Stimulated activated effector memory CD8-positive, alpha-beta T cell treated with anti-CD3 and anti-CD28 coated beads, Interleukin-12 subunit alpha, Interleukin-12 subunit beta, amount 100 ng/mL, for 72 hours (primary cell): ENCODE data around the gene BRAT1.
"Not testable (repeated sequence)": the region's sequence is repeated elsewhere in the genome, so short reads cannot be mapped to it uniquely, and the experiment has no call there.

ENCODE experiments used
- ATAC-seq: fragments of 150-1000 bp; cut with Tn5 transposase; 2 replicates; pipeline ENCODE4 v1.10.0; 2021
- DNase-seq, 2 donors: peaks; one replicate each; pipeline ENCODE4 v3.0.0; 2021 to 2022; ENCODE audit warnings: low spot score in 2 of 2
- H3K27ac Mint-ChIP-seq: one replicate; pipeline ENCODE4 v1.8.0; 2022; ENCODE audit warnings: mild to moderate bottlenecking, mixed read lengths
- H3K36me3 Mint-ChIP-seq: one replicate; pipeline ENCODE4 v1.8.0; 2022; ENCODE audit warnings: mild to moderate bottlenecking, mixed read lengths
- H3K4me1 Mint-ChIP-seq: one replicate; pipeline ENCODE4 v1.8.0; 2022; ENCODE audit warnings: mixed read lengths
- H3K4me3 Mint-ChIP-seq: one replicate; pipeline ENCODE4 v1.8.0; 2022; ENCODE audit warnings: mild to moderate bottlenecking, mixed read lengths
- H3K9me3 Mint-ChIP-seq: one replicate; pipeline ENCODE4 v1.8.0; 2022; ENCODE audit warnings: mixed read lengths

The BRAT1 gene

GRCh38 chr7:2589941-2590340 lies 34.6 kb upstream of the BRAT1 start:
- H3K27ac Mint-ChIP-seq, H3K9me3 Mint-ChIP-seq, ATAC-seq, DNase-seq, H3K4me3 Mint-ChIP-seq, H3K4me1 Mint-ChIP-seq: not testable (repeated sequence)
- peaks cover 22% of the 10 kb centered on the region for H3K36me3 Mint-ChIP-seq

DNA sequence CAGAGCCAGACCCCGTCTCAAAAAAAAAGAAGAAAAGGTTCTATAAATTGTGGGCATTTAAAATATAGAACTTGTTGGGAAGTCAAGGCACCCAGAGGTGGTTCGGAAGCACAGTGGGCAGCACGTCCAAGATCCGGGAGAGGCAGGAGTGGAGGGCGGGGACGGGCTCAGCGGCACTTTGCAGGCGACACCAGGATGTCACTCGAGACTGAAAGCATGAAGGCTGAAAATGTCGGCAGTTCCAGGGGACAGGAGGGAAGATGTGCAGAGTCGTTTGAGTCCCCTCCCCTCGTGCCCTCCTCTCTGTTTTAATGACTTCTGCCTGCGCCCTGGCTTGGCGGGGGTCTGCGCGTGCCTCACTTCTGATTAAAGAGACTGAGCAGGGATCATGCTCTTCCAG lies 34.0 kb upstream of the BRAT1 start:
- Mint-ChIP-seq H3K9me3 (no peaks in the 10 kb centered on the region), H3K4me1 (no peaks in the 10 kb centered on the region), H3K27ac (no peak overlapping the region), H3K36me3 (peaks cover 19% of the 10 kb centered on the region), H3K4me3 (no peak overlapping the region)
- no peak for DNase-seq
- no peak for ATAC-seq

DNA sequence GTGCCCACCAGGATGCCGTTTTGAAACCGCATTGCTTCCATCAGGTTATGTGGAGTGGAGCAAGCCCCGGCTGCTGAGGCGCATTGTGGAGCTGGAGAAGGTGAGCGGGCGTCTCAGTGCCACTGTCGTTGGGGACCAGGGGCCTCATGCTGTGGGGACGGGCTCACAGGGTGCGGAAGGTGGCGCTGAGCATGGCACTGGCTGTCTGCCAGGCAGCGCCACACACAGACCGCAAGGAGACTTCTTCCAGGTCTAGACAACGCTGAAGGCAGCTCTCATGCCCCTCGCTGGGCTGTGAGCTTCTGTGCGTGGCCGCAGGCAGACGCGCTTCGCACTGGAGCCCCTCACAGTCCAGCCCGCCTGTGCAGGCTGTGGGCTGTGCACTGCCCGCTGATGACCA lies 32.5 kb upstream of the BRAT1 start:
- Mint-ChIP-seq H3K4me3 (no peak overlapping the region), H3K4me1 (no peaks in the 10 kb centered on the region), H3K36me3 (peaks cover 19% of the 10 kb centered on the region), H3K27ac (no peak overlapping the region), H3K9me3 (no peaks in the 10 kb centered on the region)
- no peak for DNase-seq
- no peak for ATAC-seq

- no peaks in the 10 kb centered on the region for H3K4me1 Mint-ChIP-seq
- DNase-seq: no peak
- no peak overlapping the region for H3K4me3 Mint-ChIP-seq
- no peak overlapping the region for H3K27ac Mint-ChIP-seq
- peaks cover 19% of the 10 kb centered on the region for H3K36me3 Mint-ChIP-seq
- H3K9me3 Mint-ChIP-seq: no peaks in the 10 kb centered on the region
- ATAC-seq: no peak
Observed at GRCh38 chr7:2587134-2587533, 31.8 kb upstream of the BRAT1 start.

DNA sequence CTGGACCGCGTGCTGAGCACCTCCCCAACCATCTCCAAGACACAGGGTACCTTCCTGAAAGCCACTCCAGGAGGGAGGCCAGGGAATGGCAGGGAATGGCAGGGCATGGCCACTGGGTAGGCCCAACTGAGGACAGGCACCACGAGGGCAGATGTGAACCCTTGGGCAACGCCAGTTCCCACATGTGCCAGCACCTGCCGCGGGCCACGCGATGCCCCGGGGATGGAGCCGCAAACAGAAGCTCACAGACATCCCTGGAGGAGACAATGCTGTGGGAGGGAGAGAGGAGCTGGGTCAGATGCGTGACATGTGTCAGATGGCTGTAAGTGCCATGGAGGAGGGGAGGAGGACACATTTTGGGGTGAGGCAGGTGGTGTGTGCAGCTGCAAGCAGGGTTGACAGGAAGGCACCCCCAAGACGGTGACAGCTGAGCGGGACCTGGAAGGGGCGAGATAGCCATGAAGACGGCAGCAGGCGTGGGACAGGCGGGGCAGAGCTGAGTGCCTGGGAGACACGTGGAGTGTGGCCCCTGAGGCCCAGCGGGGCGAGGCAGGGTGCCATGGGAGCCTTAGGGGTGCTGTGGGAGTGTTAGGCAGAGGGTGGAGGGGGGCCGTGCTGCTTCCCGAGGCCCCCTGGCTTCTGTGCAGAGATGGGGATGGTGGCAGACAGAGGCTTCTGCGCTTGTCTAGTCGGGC lies 31.1 kb upstream of the BRAT1 start:
- ATAC-seq (peak; percentile 11), DNase-seq (no peak)
- Mint-ChIP-seq H3K9me3 (no peaks in the 10 kb centered on the region), H3K27ac (no peak overlapping the region), H3K4me3 (no peak overlapping the region), H3K4me1 (no peaks in the 10 kb centered on the region), H3K36me3 (peaks cover 17% of the 10 kb centered on the region)

GRCh38 chr7:2585446-2585845 lies 30.1 kb upstream of the BRAT1 start:
- ATAC-seq (no peak), DNase-seq (no peak)
- Mint-ChIP-seq H3K9me3 (no peaks in the 10 kb centered on the region), H3K4me1 (no peaks in the 10 kb centered on the region), H3K4me3 (no peak overlapping the region), H3K36me3 (peaks cover 7% of the 10 kb centered on the region), H3K27ac (no peak overlapping the region)

GRCh38 chr7:2583798-2584580 lies 28.7 kb upstream of the BRAT1 start:
- H3K9me3 Mint-ChIP-seq: no peaks in the 10 kb centered on the region
- no peak overlapping the region for H3K27ac Mint-ChIP-seq
- ATAC-seq: no peak
- no peaks in the 10 kb centered on the region for H3K4me1 Mint-ChIP-seq
- H3K36me3 Mint-ChIP-seq: peaks cover 7% of the 10 kb centered on the region
- H3K4me3 Mint-ChIP-seq: no peak overlapping the region
- no peak for DNase-seq

GRCh38 chr7:2582006-2582735 lies 26.8 kb upstream of the BRAT1 start:
- ATAC-seq (no peak), DNase-seq (no peak)
- H3K36me3 Mint-ChIP-seq: peaks cover 7% of the 10 kb centered on the region

DNA sequence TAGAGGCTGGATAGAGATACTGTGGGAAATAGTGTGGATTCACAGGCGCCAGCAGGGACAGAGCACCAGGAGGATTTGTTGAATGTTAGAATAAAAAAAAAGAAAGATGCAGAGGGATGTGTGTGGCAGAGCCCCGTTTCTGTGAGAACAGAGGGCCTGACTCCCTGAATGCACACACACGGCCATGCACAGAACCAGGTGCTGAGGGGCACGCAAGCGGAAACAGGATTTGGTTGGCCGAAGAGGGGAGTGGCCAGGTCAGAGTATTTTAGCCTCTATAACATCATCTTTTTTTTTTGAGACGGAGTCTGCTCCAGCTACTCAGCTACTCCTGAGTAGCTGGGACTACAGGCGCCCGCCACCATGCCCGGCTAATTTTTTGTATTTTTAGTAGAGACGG lies 25.3 kb upstream of the BRAT1 start:
- H3K27ac Mint-ChIP-seq: no peak overlapping the region
- H3K9me3 Mint-ChIP-seq: no peaks in the 10 kb centered on the region
- H3K4me3 Mint-ChIP-seq: no peak overlapping the region
- ATAC-seq: no peak
- peaks cover 1% of the 10 kb centered on the region for H3K36me3 Mint-ChIP-seq
- no peaks in the 10 kb centered on the region for H3K4me1 Mint-ChIP-seq
- DNase-seq: no peak

More at GRCh38 chr7:2582006-2582735, 26.8 kb upstream of the BRAT1 start:
- H3K4me1 Mint-ChIP-seq: no peaks in the 10 kb centered on the region
- H3K27ac Mint-ChIP-seq: no peak overlapping the region
- no peaks in the 10 kb centered on the region for H3K9me3 Mint-ChIP-seq
- H3K4me3 Mint-ChIP-seq: no peak overlapping the region

DNA sequence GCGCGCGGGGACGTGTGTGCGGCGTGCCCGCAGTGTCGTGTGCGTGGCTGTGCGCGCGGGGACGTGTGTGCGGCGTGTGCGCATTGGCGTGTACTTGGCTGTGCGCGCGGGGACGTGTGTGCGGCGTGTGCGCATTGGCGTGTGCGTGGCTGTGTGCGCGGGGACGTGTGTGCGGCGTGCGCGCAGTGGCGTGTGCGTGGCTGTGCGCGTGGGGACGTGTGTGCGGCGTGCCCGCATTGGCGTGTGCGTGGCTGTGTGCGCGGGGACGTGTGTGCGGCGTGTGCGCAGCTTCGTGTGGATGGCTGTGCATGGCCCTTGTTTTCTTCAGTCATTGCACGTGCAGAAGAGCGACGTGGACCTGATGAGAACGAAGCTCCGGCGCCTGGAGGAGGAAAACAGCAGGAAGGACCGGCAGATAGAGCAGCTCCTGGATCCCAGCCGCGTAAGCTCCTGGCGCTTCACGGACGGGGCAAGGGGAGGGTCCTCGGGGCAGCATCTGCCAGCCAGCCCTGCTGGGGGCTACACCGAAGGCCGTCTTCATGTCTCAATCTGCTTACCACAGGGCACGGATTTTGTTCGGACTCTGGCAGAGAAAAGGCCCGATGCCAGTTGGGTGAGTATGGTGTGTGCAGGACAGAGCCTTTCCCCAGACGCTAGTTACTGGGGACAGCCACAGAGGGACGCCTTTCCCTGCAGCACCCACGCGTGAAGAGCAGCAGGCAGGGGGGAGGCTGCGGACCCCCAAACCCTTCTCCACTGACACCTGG lies 22.8 kb upstream of the BRAT1 start:
- no peak overlapping the region for H3K27ac Mint-ChIP-seq
- no peak for DNase-seq
- H3K36me3 Mint-ChIP-seq: peaks cover 2% of the 10 kb centered on the region
- ATAC-seq: no peak
- no peak overlapping the region for H3K4me3 Mint-ChIP-seq
- H3K9me3 Mint-ChIP-seq: no peaks in the 10 kb centered on the region
- no peaks in the 10 kb centered on the region for H3K4me1 Mint-ChIP-seq

- Mint-ChIP-seq H3K9me3 (no peaks in the 10 kb centered on the region), H3K4me3 (no peak overlapping the region), H3K4me1 (no peaks in the 10 kb centered on the region), H3K36me3 (peaks cover 6% of the 10 kb centered on the region), H3K27ac (no peak overlapping the region)
- ATAC-seq: no peak
- no peak for DNase-seq
Observed at GRCh38 chr7:2576742-2577491, 21.6 kb upstream of the BRAT1 start.

DNA sequence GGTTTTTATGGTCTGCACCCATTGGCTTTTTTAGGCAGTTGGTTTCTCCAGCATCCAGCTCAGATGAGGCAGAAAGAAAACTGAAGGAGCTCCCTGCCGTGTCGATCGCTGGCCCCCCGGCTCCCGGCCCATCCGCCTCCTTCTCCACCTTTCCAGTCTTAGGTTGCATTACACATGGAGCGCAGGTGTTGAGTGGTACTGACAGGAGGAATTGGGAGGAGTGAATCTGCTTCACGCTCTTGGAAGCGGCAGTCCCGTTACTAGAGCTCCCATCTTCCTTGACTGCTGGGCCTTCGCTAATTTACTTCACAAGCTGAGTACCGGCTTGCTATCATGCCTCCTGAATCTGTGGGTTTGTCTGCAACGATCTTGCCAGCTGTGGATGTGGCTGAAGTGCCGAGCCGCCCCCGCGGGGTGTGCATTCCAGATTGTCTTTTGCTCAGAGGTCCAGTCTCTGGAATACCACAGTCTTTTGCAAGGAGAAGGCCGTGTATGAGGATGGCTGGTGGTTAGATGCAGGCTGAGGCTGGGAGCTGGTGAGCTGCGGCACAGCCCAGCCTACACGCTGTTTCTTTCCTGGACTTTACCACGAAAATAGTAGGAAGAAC lies 20.5 kb upstream of the BRAT1 start:
- peak overlapping the region; percentile 40 for H3K27ac Mint-ChIP-seq

GRCh38 chr7:2575046-2575732 lies 19.9 kb upstream of the BRAT1 start:
- H3K36me3 Mint-ChIP-seq: peaks cover 6% of the 10 kb centered on the region
- peak overlapping the region; percentile 54 for H3K27ac Mint-ChIP-seq
- DNase-seq (no peak), ATAC-seq (no peak)
- no peak overlapping the region for H3K4me3 Mint-ChIP-seq
- H3K9me3 Mint-ChIP-seq: no peaks in the 10 kb centered on the region
- H3K4me1 Mint-ChIP-seq: no peaks in the 10 kb centered on the region

More for the DNA sequence above, 20.5 kb upstream of the BRAT1 start:
- Mint-ChIP-seq H3K4me1 (no peaks in the 10 kb centered on the region), H3K9me3 (no peaks in the 10 kb centered on the region), H3K4me3 (no peak overlapping the region), H3K36me3 (peaks cover 6% of the 10 kb centered on the region)
- ATAC-seq (no peak), DNase-seq (no peak)

DNA sequence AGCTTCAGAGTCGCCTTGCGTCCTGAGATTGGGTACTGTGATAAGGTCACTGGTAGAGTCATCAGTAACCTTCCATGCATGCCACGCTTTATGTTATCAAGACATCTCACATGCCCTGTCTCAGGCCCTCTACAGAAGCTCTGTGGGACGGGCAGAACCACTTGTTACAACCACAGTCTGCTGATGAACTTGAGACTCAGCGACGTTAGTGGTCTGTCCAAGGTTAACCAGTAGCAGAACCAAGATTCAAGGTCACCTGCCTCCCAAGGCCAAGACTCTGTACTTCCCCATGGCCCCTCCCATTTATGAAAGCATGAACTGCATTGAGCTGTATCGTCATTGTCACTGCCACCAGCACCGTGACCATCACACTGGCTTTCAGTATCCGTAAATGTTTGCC lies 18.4 kb upstream of the BRAT1 start:
- Mint-ChIP-seq H3K4me3 (no peak overlapping the region), H3K4me1 (no peaks in the 10 kb centered on the region), H3K9me3 (no peaks in the 10 kb centered on the region), H3K36me3 (peaks cover 6% of the 10 kb centered on the region), H3K27ac (no peak overlapping the region)
- ATAC-seq (no peak), DNase-seq (no peak)
